ENCODE measurements around the gene CENPE. TPM values are rescaled to one million over a fixed set of nuclear protein-coding genes. Genes with fewer than 3 reads are reported as not detected.
A peak's percentile ranks its signal among the peaks of the same experiment; 100 is the strongest.

The CENPE gene
- total RNA-seq, 1 experiment from 2014 or later: 38.1 TPM

GRCh38 chr4:103098756-103099440 is 99.2 kb downstream of the CENPE start:
- no peaks in the 10 kb centered on the region for H3K79me2 ChIP-seq (ENCODE audit: insufficient read depth, low read length)
- no peak overlapping the region for H3K27ac ChIP-seq (ENCODE audit: insufficient read length, low read depth, low read length)
- H3K4me1 Mint-ChIP-seq: peaks cover 14 to 15% of the 10 kb centered on the region in 2 experiments
- H3K27ac Mint-ChIP-seq: peak overlapping the region in 2 of 3 experiments; percentile 16 to 48; a peak in 2 of 7 replicates
- H3K4ac ChIP-seq (ENCODE audit: low read depth, low read length): no peak overlapping the region
- no peaks in the 10 kb centered on the region for H3K9me3 Mint-ChIP-seq
- H3K23ac ChIP-seq (ENCODE audit: insufficient read length, low read depth, low read length): no peak overlapping the region
- no CpG with 5 or more reads among the region's 4 CpGs for WGBS (ENCODE audit: extremely low coverage, insufficient read length, low lambda C conversion rate)
- no peak overlapping the region for H2BK20ac ChIP-seq (ENCODE audit: low read depth, low read length, poor library complexity, severe bottlenecking)
- H3K56ac ChIP-seq (ENCODE audit: insufficient read length, low read depth, low read length): no peak overlapping the region
- H3K27me3 Mint-ChIP-seq (ENCODE audit: low read depth): no peaks in the 10 kb centered on the region
- no peak overlapping the region for H3K14ac ChIP-seq (ENCODE audit: insufficient read depth, low read length)
- DNase-seq: no peak
- H3K27me3 ChIP-seq (ENCODE audit: insufficient read depth, low read length): no peaks in the 10 kb centered on the region
- no peaks in the 10 kb centered on the region for H3K23me2 ChIP-seq (ENCODE audit: insufficient read length, low read depth, low read length, poor library complexity, severe bottlenecking)
- no peak overlapping the region for H4K8ac ChIP-seq (replicated peaks; ENCODE audit: insufficient read length, low read depth, low read length)
- H2AFZ ChIP-seq (ENCODE audit: low read length): no peak overlapping the region
- no peak for TF ChIP-seq CTCF (conservative IDR thresholded peaks at IDR 0.05)
- no peaks in the 10 kb centered on the region for H3K79me1 ChIP-seq (ENCODE audit: insufficient read depth, low read depth, low read length, poor library complexity, severe bottlenecking)
- H3K4me1 ChIP-seq (ENCODE audit: insufficient read depth, low read length): 0 out of 2 replicates have a peak, but pooled peaks cover 3% of the 10 kb centered on the region
- H2BK12ac ChIP-seq (ENCODE audit: insufficient read length, low read depth, low read length): no peak overlapping the region
- no peak overlapping the region for H4K5ac ChIP-seq (ENCODE audit: insufficient read length, low read depth, low read length)
- no peak overlapping the region for H2BK120ac ChIP-seq (ENCODE audit: low read depth, low read length, poor library complexity, severe bottlenecking)
- H3K9ac ChIP-seq (ENCODE audit: extremely low read depth, insufficient read length, low read length): peak overlapping the region; percentile 46
- peak overlapping the region; percentile 47 for H3K4me2 ChIP-seq (ENCODE audit: insufficient read depth, insufficient read length, low read length)
- no peaks in the 10 kb centered on the region for H4K20me1 ChIP-seq (ENCODE audit: control insufficient read depth, insufficient read depth, insufficient read length)
- no peak overlapping the region for H2AK5ac ChIP-seq (ENCODE audit: insufficient read length, low read length)
- no peak overlapping the region for H3K18ac ChIP-seq (ENCODE audit: insufficient read length, low read depth, low read length)
- no peaks in the 10 kb centered on the region for H3K9me3 ChIP-seq (ENCODE audit: control insufficient read depth, low read depth, low read length)
- H2BK15ac ChIP-seq (ENCODE audit: low read depth, low read length): no peak overlapping the region
- H2BK5ac ChIP-seq (ENCODE audit: insufficient read length, low read length): no peak overlapping the region
- peaks cover 0 to 2% (median 2%) of the 10 kb centered on the region in 3 experiments; a peak in 1 of 7 replicates for H3K36me3 Mint-ChIP-seq (ENCODE audit: insufficient read depth in 1 of 3, low read depth in 3 of 3)
- H3K4me3 Mint-ChIP-seq: peak overlapping the region; percentile 79 to 86
- H3T11ph ChIP-seq (ENCODE audit: low read length): no peak overlapping the region
- no peak overlapping the region for H4K91ac ChIP-seq (ENCODE audit: insufficient read length, low read depth, low read length)

All from H9 (cell line).